OCI-LY1 (cell line): ENCODE results near the gene UBASH3B.

Experiments used
- EZH2 ChIP-seq: fragments of 200-600 bp; sonication (generic), shearing (Covaris generic); IDR thresholded peaks from 2 replicates; pipeline ENCODE4 v1.8.0; 2017; ENCODE audit warnings: borderline replicate concordance, mixed run types, mild to moderate bottlenecking, antibody characterized with exemption, low read length, moderate library complexity, mixed read lengths
- TF ChIP-seq, protein P1 (sequence below): fragments of 200-600 bp; sonication (generic), shearing (Covaris generic); IDR thresholded peaks from 2 replicates; pipeline ENCODE4 v1.5.1; 2017; ENCODE audit warnings: mild to moderate bottlenecking, antibody characterized with exemption, low read length, moderate library complexity, mixed read lengths

DNA sequence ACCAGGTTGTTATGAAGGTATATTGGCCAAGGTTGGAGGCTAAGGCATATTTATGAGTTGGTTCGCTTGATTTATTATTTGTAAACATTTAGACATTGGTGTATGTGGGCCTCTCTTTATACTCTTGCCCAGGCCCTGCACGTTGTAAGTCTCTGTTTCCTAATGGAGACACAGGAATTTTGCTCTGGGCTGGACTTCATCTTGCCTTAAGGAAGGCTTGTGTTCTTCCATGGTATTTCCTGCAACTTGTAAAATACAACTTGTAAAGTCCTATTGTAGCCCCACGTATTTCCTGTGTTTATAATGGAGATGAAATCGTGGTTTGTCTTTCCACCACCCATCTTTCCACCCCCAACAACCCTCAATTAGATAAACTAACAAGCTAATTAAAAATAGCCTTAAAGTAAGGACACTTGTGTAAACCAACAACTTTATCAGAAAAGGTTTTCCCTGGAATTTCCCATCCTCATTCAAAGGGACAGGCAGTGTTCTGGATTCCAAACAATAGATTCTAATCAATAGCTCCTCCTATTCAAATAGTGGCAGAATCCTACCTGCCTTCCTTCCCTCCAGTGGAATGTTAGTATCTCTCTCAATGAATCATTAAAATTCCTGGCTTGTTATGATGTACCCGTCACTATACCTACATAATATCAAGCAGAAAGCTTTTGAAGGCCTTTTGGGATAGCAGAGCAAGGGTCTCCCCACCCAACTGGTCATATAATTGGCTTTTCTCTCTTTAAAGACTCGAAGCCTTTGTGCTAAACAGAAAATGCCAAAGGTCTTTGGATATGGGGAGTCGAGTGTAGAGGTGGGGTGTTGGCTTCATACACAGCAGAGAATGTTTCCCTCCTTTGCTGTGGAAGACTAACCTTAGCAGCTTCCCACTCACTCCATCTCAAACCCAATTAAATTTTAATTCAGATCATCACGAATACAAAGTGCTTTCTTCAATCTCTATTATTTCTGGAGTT lies 77.1 kb downstream of the UBASH3B start:
- TF ChIP-seq EZH2: no peak
- TF ChIP-seq, protein P1, sequence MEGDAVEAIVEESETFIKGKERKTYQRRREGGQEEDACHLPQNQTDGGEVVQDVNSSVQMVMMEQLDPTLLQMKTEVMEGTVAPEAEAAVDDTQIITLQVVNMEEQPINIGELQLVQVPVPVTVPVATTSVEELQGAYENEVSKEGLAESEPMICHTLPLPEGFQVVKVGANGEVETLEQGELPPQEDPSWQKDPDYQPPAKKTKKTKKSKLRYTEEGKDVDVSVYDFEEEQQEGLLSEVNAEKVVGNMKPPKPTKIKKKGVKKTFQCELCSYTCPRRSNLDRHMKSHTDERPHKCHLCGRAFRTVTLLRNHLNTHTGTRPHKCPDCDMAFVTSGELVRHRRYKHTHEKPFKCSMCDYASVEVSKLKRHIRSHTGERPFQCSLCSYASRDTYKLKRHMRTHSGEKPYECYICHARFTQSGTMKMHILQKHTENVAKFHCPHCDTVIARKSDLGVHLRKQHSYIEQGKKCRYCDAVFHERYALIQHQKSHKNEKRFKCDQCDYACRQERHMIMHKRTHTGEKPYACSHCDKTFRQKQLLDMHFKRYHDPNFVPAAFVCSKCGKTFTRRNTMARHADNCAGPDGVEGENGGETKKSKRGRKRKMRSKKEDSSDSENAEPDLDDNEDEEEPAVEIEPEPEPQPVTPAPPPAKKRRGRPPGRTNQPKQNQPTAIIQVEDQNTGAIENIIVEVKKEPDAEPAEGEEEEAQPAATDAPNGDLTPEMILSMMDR: no peak
